Gastroesophageal sphincter (tissue), 4 donors: ENCODE measurements around the gene EGF. TPM values are rescaled to one million over a fixed set of nuclear protein-coding genes. Genes with fewer than 3 reads are reported as not detected.
"Not testable (repeated sequence)": the region's sequence is repeated elsewhere in the genome, so short reads cannot be mapped to it uniquely, and the experiment has no call there.

Experiments used
- ATAC-seq: fragments of 150-250 bp; one replicate; pipeline ENCODE4 v1.9.1; 2016; ENCODE audit warnings: mild to moderate bottlenecking, moderate library complexity
- H3K27ac ChIP-seq, 4 donors: fragments of 200-600 bp; sonication (generic) in 3 of 4; 1 replicate in 3 of 4; 2 replicates in 1 of 4; pipeline ENCODE4 v1.5.1; 2016 to 2019
- H3K27me3 ChIP-seq: fragments of 200-600 bp; sonication (generic); one replicate; pipeline ENCODE4 v1.5.1; 2019
- H3K36me3 ChIP-seq, 2 donors: fragments of 200-600 bp; sonication (generic); one replicate each; pipeline ENCODE4 v1.5.1; 2019; ENCODE audit warnings: control low read depth in 1 of 2
- H3K4me1 ChIP-seq, 3 donors: fragments of 200-600 bp; sonication (generic); 1 replicate in 2 of 3; 2 replicates in 1 of 3; pipeline ENCODE4 v1.5.1; 2016 to 2019; ENCODE audit warnings: control low read depth in 2 of 3
- H3K4me3 ChIP-seq, 2 donors: fragments of 200-600 bp; sonication (generic); one replicate each; pipeline ENCODE4 v1.5.1; 2019; ENCODE audit warnings: mild to moderate bottlenecking in 1 of 2, moderate library complexity in 1 of 2
- H3K9me3 ChIP-seq, 3 donors: fragments of 200-600 bp; sonication (generic); one replicate each; pipeline ENCODE4 v1.5.1; 2017 to 2019; ENCODE audit warnings: control low read depth in 2 of 3
- EP300 ChIP-seq: sonication (generic); formaldehyde crosslinking; IDR thresholded peaks from one replicate; pipeline ENCODE4 v1.6.1; 2017; ENCODE audit warnings: antibody characterized with exemption, mild to moderate bottlenecking
- POLR2A ChIP-seq, 2 donors: fragments of 450-650 bp; IDR thresholded peaks; one replicate each; pipeline ENCODE4 v1.6.1; 2017; ENCODE audit warnings: antibody characterized with exemption in 2 of 2, mild to moderate bottlenecking in 2 of 2, moderate library complexity in 1 of 2
- POLR2AphosphoS5 ChIP-seq: sonication (generic); formaldehyde crosslinking; IDR thresholded peaks from one replicate; pipeline ENCODE4 v1.6.1; 2017; ENCODE audit warnings: antibody characterized with exemption
- WGBS, 2 donors: methylation state at CpG; one replicate each; pipeline ENCODE4 v1.1.5; 2018; ENCODE audit warnings: low coverage in 1 of 2; 5-methylcytosine and 5-hydroxymethylcytosine counted together
- total RNA-seq, 4 donors: library from RNA; depleted of rRNA; stranded (reverse); fragments of >200 nt; gene quantifications; one replicate each; pipeline ENCODE4 v1.1.0, GENCODE V29; 2016
- TF ChIP-seq, protein P1 (sequence below), 4 experiments: fragments of 200-600 bp in 2 of 4; fragments of 450-650 bp in 2 of 4; sonication (generic) in 1 of 4; IDR thresholded peaks; one replicate each; pipeline ENCODE4 v1.5.1; 2017 to 2019; ENCODE audit warnings: antibody characterized with exemption in 4 of 4, mild to moderate bottlenecking in 2 of 4, moderate library complexity in 2 of 4

Gene EGF
- total RNA-seq, 4 donors from 2014 or later: 0.23 to 1.3 (median 0.93) TPM; not detected in 1

DNA sequence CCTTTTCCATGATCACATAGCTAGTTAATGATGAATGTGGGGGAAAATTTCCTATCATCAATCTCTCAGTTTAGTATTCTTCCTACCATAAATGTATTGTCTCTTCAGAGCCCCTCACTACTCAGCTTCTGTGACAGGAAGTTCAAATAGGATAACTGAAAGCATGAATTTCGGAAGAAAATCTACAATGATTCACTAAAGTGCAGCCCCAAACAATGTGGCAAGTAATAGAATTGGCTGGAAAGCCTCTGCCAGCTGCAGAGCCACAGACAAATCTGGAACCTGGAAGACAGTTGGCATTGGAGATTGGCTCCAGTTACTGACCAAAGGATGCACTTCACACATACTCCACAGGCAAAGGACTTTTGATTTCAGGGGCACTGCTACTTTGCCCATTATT, 35.2 kb downstream of the EGF start:
- Histone ChIP-seq H3K27me3 (no peaks in the 10 kb centered on the region), H3K27ac (no peak overlapping the region), H3K4me3 (no peak overlapping the region), H3K36me3 (no peaks in the 10 kb centered on the region), H3K9me3 (no peaks in the 10 kb centered on the region), H3K4me1 (no peaks in the 10 kb centered on the region)
- TF ChIP-seq POLR2A (IDR thresholded peaks at IDR 0.05): no peak
- no peak for TF ChIP-seq EP300
- no peak for TF ChIP-seq POLR2AphosphoS5
- TF ChIP-seq, protein P1, sequence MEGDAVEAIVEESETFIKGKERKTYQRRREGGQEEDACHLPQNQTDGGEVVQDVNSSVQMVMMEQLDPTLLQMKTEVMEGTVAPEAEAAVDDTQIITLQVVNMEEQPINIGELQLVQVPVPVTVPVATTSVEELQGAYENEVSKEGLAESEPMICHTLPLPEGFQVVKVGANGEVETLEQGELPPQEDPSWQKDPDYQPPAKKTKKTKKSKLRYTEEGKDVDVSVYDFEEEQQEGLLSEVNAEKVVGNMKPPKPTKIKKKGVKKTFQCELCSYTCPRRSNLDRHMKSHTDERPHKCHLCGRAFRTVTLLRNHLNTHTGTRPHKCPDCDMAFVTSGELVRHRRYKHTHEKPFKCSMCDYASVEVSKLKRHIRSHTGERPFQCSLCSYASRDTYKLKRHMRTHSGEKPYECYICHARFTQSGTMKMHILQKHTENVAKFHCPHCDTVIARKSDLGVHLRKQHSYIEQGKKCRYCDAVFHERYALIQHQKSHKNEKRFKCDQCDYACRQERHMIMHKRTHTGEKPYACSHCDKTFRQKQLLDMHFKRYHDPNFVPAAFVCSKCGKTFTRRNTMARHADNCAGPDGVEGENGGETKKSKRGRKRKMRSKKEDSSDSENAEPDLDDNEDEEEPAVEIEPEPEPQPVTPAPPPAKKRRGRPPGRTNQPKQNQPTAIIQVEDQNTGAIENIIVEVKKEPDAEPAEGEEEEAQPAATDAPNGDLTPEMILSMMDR (IDR thresholded peaks at IDR 0.05): no peak
- ATAC-seq: no peak
- WGBS, 2 donors: 0 to 50% methylated on average over 1 of the region's 1 CpG

DNA sequence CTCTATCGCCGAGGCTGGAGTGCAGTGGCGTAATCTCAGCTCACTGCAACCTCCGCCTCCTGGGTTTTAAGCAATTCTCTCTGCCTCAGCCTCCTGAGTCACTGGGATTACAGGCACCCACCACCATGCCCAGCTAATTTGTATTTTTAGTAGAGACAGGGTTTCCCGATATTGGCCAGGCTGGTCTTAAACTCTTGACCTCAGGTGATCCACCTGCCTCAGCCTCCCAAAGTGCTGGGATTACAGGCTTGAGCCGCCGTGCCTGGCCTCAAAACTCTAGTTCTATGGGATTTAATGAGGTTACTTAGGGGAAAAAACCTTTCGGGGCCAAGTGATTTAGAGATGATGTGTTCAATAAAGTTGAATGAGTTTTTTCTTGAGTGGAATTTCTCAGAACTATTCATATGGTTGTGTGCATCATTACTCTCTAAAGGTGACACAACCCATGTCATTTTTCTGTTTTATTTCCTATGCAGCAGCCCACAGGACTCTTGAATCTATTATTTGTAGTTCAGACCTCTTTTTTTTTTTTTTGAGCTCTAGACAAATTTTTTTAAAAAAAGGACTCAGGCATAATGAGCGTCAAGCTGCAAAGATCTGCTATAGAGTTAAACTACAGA, 36.5 kb downstream of the EGF start:
- ATAC-seq, H3K9me3 ChIP-seq, H3K27me3 ChIP-seq, H3K4me1 ChIP-seq, H3K36me3 ChIP-seq, H3K27ac ChIP-seq, H3K4me3 ChIP-seq: not testable (repeated sequence)
- 83 to 85% methylated on average over 5 to 7 of the region's 9 CpGs for WGBS, 2 donors

DNA sequence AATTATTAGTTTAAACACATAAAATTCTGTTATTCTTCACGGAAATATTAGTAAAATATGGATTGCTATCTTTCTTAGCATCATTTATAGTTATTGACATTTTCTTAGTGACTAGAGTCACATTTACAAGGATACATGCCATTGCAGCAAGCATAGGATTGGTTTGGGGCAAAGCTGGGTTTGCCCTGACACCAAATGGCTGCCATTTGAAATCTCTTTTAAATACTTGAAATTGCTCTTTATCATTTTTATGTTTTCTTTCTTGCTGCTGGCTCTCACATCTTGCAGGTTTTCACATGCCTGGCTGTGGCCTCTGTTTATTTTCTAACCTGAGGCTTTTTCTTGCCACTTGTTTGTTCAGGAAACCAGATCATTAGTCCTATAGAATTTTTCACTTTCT, 39.9 kb downstream of the EGF start:
- no peaks in the 10 kb centered on the region for H3K36me3 ChIP-seq
- no peak for ATAC-seq
- no peaks in the 10 kb centered on the region for H3K9me3 ChIP-seq
- H3K27ac ChIP-seq: no peak overlapping the region
- WGBS, 2 donors: 77 to 87% methylated on average over 1 of the region's 1 CpG
- TF ChIP-seq POLR2A (IDR thresholded peaks at IDR 0.05) (no peak), POLR2AphosphoS5 (no peak), EP300 (no peak)
- TF ChIP-seq, protein P1 (IDR thresholded peaks at IDR 0.05): no peak
- H3K27me3 ChIP-seq: no peaks in the 10 kb centered on the region
- H3K4me1 ChIP-seq: no peaks in the 10 kb centered on the region
- H3K4me3 ChIP-seq: no peak overlapping the region

DNA sequence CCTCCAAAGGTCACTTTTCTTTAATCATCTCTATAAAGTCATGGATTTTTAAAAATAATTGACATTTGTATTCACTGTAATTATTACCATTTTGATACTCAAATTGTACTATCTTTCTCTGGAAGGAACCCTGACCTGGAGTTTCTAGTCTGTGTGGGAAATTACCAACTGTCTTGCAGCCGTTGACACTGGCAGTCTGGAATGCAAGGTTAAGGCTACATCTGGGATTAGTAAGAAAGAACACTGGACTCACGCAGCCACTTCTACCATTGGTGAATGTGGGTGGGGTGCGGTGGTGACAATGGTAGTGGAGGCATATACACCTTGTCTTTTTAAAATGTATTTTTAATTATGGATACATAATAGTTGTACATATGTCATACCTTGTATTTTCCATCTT, 40.9 kb downstream of the EGF start:
- Histone ChIP-seq H3K4me1 (no peaks in the 10 kb centered on the region), H3K4me3 (no peak overlapping the region), H3K36me3 (no peaks in the 10 kb centered on the region), H3K27ac (no peak overlapping the region), H3K9me3 (no peaks in the 10 kb centered on the region), H3K27me3 (no peaks in the 10 kb centered on the region)
- no peak for ATAC-seq
- WGBS, 2 donors: 77 to 83% methylated on average over 3 of the region's 3 CpGs
- TF ChIP-seq POLR2AphosphoS5 (no peak), EP300 (no peak), POLR2A (IDR thresholded peaks at IDR 0.05) (no peak)

DNA sequence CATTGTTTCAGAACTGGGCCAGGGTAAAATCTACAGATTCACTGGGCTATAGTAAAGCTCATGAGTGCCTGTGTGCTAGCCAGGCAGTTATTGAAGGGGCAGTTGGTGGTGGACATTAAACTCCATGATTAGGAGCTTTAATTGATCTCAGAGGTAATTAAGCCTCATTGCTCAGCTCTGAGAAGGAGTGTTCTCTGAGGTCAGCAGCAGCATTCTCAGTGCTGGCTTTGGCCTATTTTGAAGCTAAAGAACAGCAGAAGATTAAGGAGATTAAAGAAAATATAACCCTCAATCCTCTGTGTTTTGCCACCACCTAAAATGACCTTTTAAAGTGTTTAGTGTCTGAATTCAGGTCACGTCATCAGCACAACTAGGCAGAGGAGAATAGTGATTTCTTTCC, 42.5 kb downstream of the EGF start:
- no peaks in the 10 kb centered on the region for H3K4me1 ChIP-seq
- no peaks in the 10 kb centered on the region for H3K9me3 ChIP-seq
- no peak for ATAC-seq
- no peak overlapping the region for H3K27ac ChIP-seq
- no peak overlapping the region for H3K4me3 ChIP-seq
- WGBS, 2 donors: 83 to 92% methylated on average over 1 of the region's 1 CpG
- H3K36me3 ChIP-seq: no peaks in the 10 kb centered on the region
- H3K27me3 ChIP-seq: no peaks in the 10 kb centered on the region
- TF ChIP-seq EP300 (no peak), POLR2A (IDR thresholded peaks at IDR 0.05) (no peak), POLR2AphosphoS5 (no peak)
- TF ChIP-seq, protein P1 (IDR thresholded peaks at IDR 0.05): no peak

DNA sequence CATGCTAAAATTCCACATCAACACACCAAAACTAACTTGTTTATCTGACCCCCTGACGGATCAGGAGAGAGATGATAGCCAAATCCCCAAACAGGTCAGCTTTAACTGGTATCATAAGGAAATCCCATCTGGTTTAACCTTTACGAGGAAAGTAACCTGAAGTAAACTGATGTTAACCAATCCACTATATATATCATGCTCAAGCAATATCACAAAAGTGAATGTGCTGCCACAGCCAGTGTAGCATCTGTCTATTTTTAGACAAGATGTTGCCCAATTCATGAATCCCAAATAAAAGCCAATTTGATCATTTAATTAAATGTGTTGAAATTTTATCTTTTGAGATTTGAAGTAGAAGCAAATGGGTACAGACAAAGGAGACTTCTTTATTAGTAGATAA, 44.5 kb downstream of the EGF start:
- Histone ChIP-seq H3K4me1 (no peaks in the 10 kb centered on the region), H3K27ac (no peak overlapping the region), H3K27me3 (no peaks in the 10 kb centered on the region), H3K9me3 (no peaks in the 10 kb centered on the region), H3K4me3 (no peak overlapping the region), H3K36me3 (no peaks in the 10 kb centered on the region)
- TF ChIP-seq POLR2AphosphoS5 (no peak), POLR2A (IDR thresholded peaks at IDR 0.05) (no peak), EP300 (no peak)
- TF ChIP-seq, protein P1 (IDR thresholded peaks at IDR 0.05): no peak
- WGBS, 2 donors: 81 to 83% methylated on average over 2 of the region's 2 CpGs
- no peak for ATAC-seq
